Measurements from ENCODE around the gene SSBP4.

GRCh38 chr19:18414504-18415177 is 4.6 kb upstream of the SSBP4 start:
- TF ChIP-seq CTCF (IDR thresholded peaks at IDR 0.05) (no peak), POLR2A (IDR thresholded peaks at IDR 0.05) (no peak)
